ENCODE measurements around the gene IL5RA. TPM values are rescaled to one million over a fixed set of nuclear protein-coding genes. Genes with fewer than 3 reads are reported as not detected.

The IL5RA gene
- total and polyA plus RNA-seq, 9 of the 15 experiments (the other 6 are each of a cell fraction or from before 2014, with no cell fraction given), result 0.07 to 0.28 (median 0.14) TPM; not detected in 4

DNA sequence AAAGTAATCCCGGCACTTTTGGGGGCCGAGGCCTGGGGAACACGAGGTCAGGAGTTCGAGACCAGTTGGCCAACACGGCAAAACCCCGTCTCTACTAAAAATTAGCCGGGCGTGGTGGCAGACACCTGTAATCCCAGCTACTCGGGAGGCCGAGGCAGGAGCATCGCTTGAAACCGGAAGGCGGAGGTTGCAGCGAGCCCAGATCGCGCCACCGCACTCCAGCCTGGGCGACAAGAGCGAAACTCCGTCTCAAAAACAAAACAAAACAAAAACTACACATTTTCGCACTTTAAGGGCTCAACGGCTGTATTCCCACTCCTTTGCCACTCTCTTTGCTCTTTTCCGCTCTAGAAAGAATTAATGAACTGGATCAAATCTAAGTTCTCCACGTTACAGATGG is 15.8 kb upstream of the IL5RA start (continued):
- TF ChIP-seq TEAD1 (CRISPR knock-in tag; IDR thresholded peaks at IDR 0.05), result no peak
- no peak for TF ChIP-seq HCFC1 (IDR thresholded peaks at IDR 0.05; ENCODE audit: low read depth, low read length)
- TF ChIP-seq, protein P1, sequence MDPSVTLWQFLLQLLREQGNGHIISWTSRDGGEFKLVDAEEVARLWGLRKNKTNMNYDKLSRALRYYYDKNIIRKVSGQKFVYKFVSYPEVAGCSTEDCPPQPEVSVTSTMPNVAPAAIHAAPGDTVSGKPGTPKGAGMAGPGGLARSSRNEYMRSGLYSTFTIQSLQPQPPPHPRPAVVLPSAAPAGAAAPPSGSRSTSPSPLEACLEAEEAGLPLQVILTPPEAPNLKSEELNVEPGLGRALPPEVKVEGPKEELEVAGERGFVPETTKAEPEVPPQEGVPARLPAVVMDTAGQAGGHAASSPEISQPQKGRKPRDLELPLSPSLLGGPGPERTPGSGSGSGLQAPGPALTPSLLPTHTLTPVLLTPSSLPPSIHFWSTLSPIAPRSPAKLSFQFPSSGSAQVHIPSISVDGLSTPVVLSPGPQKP (CRISPR knock-in tag; IDR thresholded peaks at IDR 0.05), result no peak
- no peak for TF ChIP-seq EP400 (IDR thresholded peaks at IDR 0.05)
- no peak for TF ChIP-seq RBFOX2 (IDR thresholded peaks at IDR 0.05; ENCODE audit: low read depth, low read length)
- TF ChIP-seq, protein P2, sequence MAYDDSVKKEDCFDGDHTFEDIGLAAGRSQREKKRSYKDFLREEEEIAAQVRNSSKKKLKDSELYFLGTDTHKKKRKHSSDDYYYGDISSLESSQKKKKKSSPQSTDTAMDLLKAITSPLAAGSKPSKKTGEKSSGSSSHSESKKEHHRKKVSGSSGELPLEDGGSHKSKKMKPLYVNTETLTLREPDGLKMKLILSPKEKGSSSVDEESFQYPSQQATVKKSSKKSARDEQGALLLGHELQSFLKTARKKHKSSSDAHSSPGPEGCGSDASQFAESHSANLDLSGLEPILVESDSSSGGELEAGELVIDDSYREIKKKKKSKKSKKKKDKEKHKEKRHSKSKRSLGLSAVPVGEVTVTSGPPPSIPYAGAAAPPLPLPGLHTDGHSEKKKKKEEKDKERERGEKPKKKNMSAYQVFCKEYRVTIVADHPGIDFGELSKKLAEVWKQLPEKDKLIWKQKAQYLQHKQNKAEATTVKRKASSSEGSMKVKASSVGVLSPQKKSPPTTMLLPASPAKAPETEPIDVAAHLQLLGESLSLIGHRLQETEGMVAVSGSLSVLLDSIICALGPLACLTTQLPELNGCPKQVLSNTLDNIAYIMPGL (CRISPR knock-in tag; IDR thresholded peaks at IDR 0.05), result no peak
- TF ChIP-seq, protein P3, sequence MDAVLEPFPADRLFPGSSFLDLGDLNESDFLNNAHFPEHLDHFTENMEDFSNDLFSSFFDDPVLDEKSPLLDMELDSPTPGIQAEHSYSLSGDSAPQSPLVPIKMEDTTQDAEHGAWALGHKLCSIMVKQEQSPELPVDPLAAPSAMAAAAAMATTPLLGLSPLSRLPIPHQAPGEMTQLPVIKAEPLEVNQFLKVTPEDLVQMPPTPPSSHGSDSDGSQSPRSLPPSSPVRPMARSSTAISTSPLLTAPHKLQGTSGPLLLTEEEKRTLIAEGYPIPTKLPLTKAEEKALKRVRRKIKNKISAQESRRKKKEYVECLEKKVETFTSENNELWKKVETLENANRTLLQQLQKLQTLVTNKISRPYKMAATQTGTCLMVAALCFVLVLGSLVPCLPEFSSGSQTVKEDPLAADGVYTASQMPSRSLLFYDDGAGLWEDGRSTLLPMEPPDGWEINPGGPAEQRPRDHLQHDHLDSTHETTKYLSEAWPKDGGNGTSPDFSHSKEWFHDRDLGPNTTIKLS (IDR thresholded peaks at IDR 0.05; ENCODE audit: borderline replicate concordance, low read depth), result no peak
- TF ChIP-seq, protein P4, sequence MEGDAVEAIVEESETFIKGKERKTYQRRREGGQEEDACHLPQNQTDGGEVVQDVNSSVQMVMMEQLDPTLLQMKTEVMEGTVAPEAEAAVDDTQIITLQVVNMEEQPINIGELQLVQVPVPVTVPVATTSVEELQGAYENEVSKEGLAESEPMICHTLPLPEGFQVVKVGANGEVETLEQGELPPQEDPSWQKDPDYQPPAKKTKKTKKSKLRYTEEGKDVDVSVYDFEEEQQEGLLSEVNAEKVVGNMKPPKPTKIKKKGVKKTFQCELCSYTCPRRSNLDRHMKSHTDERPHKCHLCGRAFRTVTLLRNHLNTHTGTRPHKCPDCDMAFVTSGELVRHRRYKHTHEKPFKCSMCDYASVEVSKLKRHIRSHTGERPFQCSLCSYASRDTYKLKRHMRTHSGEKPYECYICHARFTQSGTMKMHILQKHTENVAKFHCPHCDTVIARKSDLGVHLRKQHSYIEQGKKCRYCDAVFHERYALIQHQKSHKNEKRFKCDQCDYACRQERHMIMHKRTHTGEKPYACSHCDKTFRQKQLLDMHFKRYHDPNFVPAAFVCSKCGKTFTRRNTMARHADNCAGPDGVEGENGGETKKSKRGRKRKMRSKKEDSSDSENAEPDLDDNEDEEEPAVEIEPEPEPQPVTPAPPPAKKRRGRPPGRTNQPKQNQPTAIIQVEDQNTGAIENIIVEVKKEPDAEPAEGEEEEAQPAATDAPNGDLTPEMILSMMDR (IDR thresholded peaks at IDR 0.05 in 2 of 3, conservative IDR thresholded peaks at IDR 0.05 in 1 of 3; ENCODE audit: insufficient read depth in 2 of 3, low read depth in 1 of 3, low read length in 3 of 3), result no peak
- TF ChIP-seq KHSRP (IDR thresholded peaks at IDR 0.05), result no peak
- TF ChIP-seq NCOA4 (IDR thresholded peaks at IDR 0.05; ENCODE audit: partially characterized antibody), result no peak
- TF ChIP-seq POLR3G (IDR thresholded peaks at IDR 0.05; ENCODE audit: extremely low read depth, insufficient read length, insufficient replicate concordance), result no peak
- TF ChIP-seq RAD51 (IDR thresholded peaks at IDR 0.05; ENCODE audit: borderline replicate concordance, low read depth), result no peak
- TF ChIP-seq, protein P5, sequence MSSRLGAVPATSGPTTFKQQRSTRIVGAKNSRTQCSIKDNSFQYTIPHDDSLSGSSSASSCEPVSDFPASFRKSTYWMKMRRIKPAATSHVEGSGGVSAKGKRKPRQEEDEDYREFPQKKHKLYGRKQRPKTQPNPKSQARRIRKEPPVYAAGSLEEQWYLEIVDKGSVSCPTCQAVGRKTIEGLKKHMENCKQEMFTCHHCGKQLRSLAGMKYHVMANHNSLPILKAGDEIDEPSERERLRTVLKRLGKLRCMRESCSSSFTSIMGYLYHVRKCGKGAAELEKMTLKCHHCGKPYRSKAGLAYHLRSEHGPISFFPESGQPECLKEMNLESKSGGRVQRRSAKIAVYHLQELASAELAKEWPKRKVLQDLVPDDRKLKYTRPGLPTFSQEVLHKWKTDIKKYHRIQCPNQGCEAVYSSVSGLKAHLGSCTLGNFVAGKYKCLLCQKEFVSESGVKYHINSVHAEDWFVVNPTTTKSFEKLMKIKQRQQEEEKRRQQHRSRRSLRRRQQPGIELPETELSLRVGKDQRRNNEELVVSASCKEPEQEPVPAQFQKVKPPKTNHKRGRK (tag; IDR thresholded peaks at IDR 0.05), result no peak
- no peak for TF ChIP-seq HMG20A (CRISPR knock-in tag; conservative IDR thresholded peaks at IDR 0.05)
- no peak for TF ChIP-seq ZC3H8 (IDR thresholded peaks at IDR 0.05)
- no peak for TF ChIP-seq ZNF324 (CRISPR knock-in tag; IDR thresholded peaks at IDR 0.05)
- no peak for TF ChIP-seq PPARD (CRISPR knock-in tag; IDR thresholded peaks at IDR 0.05)
- TF ChIP-seq, protein P6, sequence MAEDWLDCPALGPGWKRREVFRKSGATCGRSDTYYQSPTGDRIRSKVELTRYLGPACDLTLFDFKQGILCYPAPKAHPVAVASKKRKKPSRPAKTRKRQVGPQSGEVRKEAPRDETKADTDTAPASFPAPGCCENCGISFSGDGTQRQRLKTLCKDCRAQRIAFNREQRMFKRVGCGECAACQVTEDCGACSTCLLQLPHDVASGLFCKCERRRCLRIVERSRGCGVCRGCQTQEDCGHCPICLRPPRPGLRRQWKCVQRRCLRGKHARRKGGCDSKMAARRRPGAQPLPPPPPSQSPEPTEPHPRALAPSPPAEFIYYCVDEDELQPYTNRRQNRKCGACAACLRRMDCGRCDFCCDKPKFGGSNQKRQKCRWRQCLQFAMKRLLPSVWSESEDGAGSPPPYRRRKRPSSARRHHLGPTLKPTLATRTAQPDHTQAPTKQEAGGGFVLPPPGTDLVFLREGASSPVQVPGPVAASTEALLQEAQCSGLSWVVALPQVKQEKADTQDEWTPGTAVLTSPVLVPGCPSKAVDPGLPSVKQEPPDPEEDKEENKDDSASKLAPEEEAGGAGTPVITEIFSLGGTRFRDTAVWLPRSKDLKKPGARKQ (CRISPR knock-in tag; IDR thresholded peaks at IDR 0.05), result peak; percentile 93
- TF ChIP-seq BHLHE40 (IDR thresholded peaks at IDR 0.05; ENCODE audit: low read length), result no peak

Measured in K562 (cell line).